ENCODE data around the gene MBOAT2.

The MBOAT2 gene

GRCh38 chr2:8985561-8986326 is 17.7 kb downstream of the MBOAT2 start:
- H3K27ac ChIP-seq (replicated peaks) = no peak overlapping the region

GRCh38 chr2:8984855-8985254 is 18.6 kb downstream of the MBOAT2 start:
- H3K27ac ChIP-seq (replicated peaks) = no peak overlapping the region
- TF ChIP-seq SPI1 (IDR thresholded peaks at IDR 0.05; ENCODE audit: borderline replicate concordance, low read depth) = no peak
- no peak for TF ChIP-seq CTCF (IDR thresholded peaks at IDR 0.05; ENCODE audit: insufficient read depth, low read length)
- TF ChIP-seq POLR2AphosphoS5 (IDR thresholded peaks at IDR 0.05; ENCODE audit: low read depth) = no peak
- TF ChIP-seq GABPA (IDR thresholded peaks at IDR 0.05; ENCODE audit: low read depth) = no peak
- no peak for TF ChIP-seq REST (IDR thresholded peaks at IDR 0.05; ENCODE audit: insufficient replicate concordance, low read depth)
- H3K4me3 ChIP-seq (replicated peaks; ENCODE audit: insufficient read depth, low read length) = no peak overlapping the region
- H3K27me3 ChIP-seq (ENCODE audit: insufficient read depth, poor library complexity, severe bottlenecking) = peaks cover 2% of the 10 kb centered on the region
- no peak for DNase-seq (ENCODE audit: low read depth in 1 of 2, low spot score in 1 of 2)

More at GRCh38 chr2:8985561-8986326, 17.7 kb downstream of the MBOAT2 start:
- Histone ChIP-seq H3K27me3 (ENCODE audit: insufficient read depth, poor library complexity, severe bottlenecking) (peaks cover 3% of the 10 kb centered on the region), H3K4me3 (replicated peaks; ENCODE audit: insufficient read depth, low read length) (no peak overlapping the region)
- no peak for DNase-seq (ENCODE audit: low read depth in 1 of 2, low spot score in 1 of 2)
- TF ChIP-seq REST (IDR thresholded peaks at IDR 0.05; ENCODE audit: insufficient replicate concordance, low read depth) (no peak), SPI1 (IDR thresholded peaks at IDR 0.05; ENCODE audit: borderline replicate concordance, low read depth) (no peak), POLR2AphosphoS5 (IDR thresholded peaks at IDR 0.05; ENCODE audit: low read depth) (no peak), CTCF (IDR thresholded peaks at IDR 0.05; ENCODE audit: insufficient read depth, low read length) (no peak), GABPA (IDR thresholded peaks at IDR 0.05; ENCODE audit: low read depth) (no peak)

- Histone ChIP-seq H3K27ac (replicated peaks) (no peak overlapping the region), H3K4me3 (replicated peaks; ENCODE audit: insufficient read depth, low read length) (no peak overlapping the region), H3K27me3 (ENCODE audit: insufficient read depth, poor library complexity, severe bottlenecking) (no peaks in the 10 kb centered on the region)
- no peak for DNase-seq (ENCODE audit: low read depth in 1 of 2, low spot score in 1 of 2)
- TF ChIP-seq POLR2AphosphoS5 (IDR thresholded peaks at IDR 0.05; ENCODE audit: low read depth) (no peak), CTCF (IDR thresholded peaks at IDR 0.05; ENCODE audit: insufficient read depth, low read length) (no peak), REST (IDR thresholded peaks at IDR 0.05; ENCODE audit: insufficient replicate concordance, low read depth) (no peak), GABPA (IDR thresholded peaks at IDR 0.05; ENCODE audit: low read depth) (no peak), SPI1 (IDR thresholded peaks at IDR 0.05; ENCODE audit: borderline replicate concordance, low read depth) (no peak)
These were observed 19.3 kb downstream of the MBOAT2 start for GRCh38 chr2:8984157-8984556.

All from HL-60 (cell line).